Measurements from ENCODE around the gene VNN1.

VNN1 gene

DNA sequence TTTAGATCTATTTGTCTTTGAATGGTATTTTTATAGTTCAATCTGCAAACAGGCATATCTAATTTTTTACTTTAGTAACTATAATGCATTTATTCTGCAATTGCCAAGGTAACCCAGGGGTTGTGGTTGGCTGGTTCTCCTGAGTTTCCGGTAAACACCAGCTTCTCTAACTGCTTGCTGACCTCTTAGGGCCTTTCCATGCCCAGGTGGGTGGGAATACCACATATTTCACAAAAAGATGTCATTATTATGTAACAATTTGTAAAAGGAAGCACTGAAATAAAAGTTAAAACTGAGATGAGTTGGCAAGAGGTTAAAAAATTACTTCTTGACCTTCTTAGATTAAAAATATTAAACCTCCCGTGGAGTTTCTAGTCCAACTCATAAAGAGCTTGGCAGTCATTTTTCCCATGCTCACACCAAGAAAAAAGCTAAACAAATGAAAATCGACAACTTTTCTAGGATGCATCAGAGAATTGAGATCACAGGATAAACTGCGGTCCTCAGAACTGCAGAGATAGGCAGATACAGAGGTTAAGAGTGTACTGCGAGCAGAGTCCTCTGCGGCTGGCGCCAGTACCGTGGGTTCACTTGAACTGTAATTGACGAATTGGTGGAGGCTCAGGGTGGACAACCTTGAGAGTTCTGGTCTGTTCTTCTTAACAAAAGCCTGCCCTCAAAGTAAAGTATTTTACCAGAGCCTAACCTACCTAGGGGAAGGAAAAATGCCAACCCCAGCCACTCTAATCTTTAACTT lies 2.2 kb upstream of the VNN1 start:
- Histone ChIP-seq H3K4me3 (ENCODE audit: low read depth, low read length) (no peak overlapping the region), H3K4me1 (ENCODE audit: control insufficient read depth, insufficient read depth, low read length) (no peaks in the 10 kb centered on the region), H3K36me3 (ENCODE audit: control insufficient read depth in 2 of 2, insufficient read depth in 1 of 2, low read length in 2 of 2) (no peaks in the 10 kb centered on the region), H3K27ac (ENCODE audit: extremely low read depth, low read depth, low read length) (no peak overlapping the region), H3K9me3 (ENCODE audit: control insufficient read depth, insufficient read depth, low read depth, low read length) (no peaks in the 10 kb centered on the region)
- TF ChIP-seq OVOL3 (tag by site-specific recombination; IDR thresholded peaks at IDR 0.05) (no peak), SETDB1 (IDR thresholded peaks at IDR 0.05; ENCODE audit: insufficient read length, low read length) (no peak), ZNF324 (tag by site-specific recombination; IDR thresholded peaks at IDR 0.05) (no peak), ZBTB1 (tag by site-specific recombination; IDR thresholded peaks at IDR 0.05) (no peak)
- POLR2A ChIA-PET: no interaction called here
- CTCF ChIA-PET: interaction anchor here (0.7 to 2.5 kb wide), 12 partner anchors 9 to 436 kb away, joined by 3 to 11 read pairs (median 4); no protein-coding TSS in a partner anchor

DNA sequence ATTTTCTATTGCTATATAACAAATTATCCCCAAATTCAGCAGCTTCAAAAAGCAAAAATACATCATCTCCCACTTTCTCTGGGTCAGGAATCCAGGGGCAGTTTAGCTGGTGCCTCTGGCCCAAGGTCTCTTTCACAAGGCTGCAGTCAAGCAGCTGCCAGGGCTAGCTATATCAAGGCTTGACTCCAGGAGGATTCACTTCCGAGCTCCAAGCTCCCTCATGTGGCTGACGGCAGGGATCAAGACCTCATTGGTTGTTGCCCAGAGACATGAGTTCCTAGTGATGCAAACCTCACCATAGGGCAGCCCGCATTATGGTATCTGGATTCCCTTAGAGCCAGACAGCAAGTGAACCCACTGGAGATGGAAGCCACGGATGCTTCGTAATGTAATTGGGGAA lies 1.3 kb upstream of the VNN1 start:
- POLR2A ChIA-PET: no interaction called here
- CTCF ChIA-PET: interaction anchor here (0.8 to 2.5 kb wide), 10 partner anchors 10 to 186 kb away, joined by 3 to 11 read pairs (median 4); no protein-coding TSS in a partner anchor
- Histone ChIP-seq H3K4me1 (ENCODE audit: control insufficient read depth, insufficient read depth, low read length) (no peaks in the 10 kb centered on the region), H3K9me3 (ENCODE audit: control insufficient read depth, insufficient read depth, low read depth, low read length) (no peaks in the 10 kb centered on the region), H3K36me3 (ENCODE audit: control insufficient read depth in 2 of 2, insufficient read depth in 1 of 2, low read length in 2 of 2) (no peaks in the 10 kb centered on the region), H3K27ac (ENCODE audit: extremely low read depth, low read depth, low read length) (no peak overlapping the region), H3K4me3 (ENCODE audit: low read depth, low read length) (no peak overlapping the region)
- TF ChIP-seq MZF1 (tag by site-specific recombination; IDR thresholded peaks at IDR 0.05; ENCODE audit: borderline replicate concordance) (no peak), TCF7L2 (IDR thresholded peaks at IDR 0.05; ENCODE audit: borderline replicate concordance, low read depth, low read length) (no peak), ZNF221 (tag by site-specific recombination; IDR thresholded peaks at IDR 0.05; ENCODE audit: borderline replicate concordance) (no peak), SP7 (tag by site-specific recombination; IDR thresholded peaks at IDR 0.05) (no peak), BCL11B (tag by site-specific recombination; IDR thresholded peaks at IDR 0.05; ENCODE audit: low read depth) (no peak), ZNF266 (tag by site-specific recombination; IDR thresholded peaks at IDR 0.05; ENCODE audit: low read depth) (no peak), ZNF548 (tag by site-specific recombination; IDR thresholded peaks at IDR 0.05) (no peak), BCL6B (tag by site-specific recombination; IDR thresholded peaks at IDR 0.05) (no peak), ZNF654 (tag by site-specific recombination; IDR thresholded peaks at IDR 0.05; ENCODE audit: low read depth) (peak; percentile 19; the same call in 1 of the 2 replicates), ZNF785 (tag by site-specific recombination; IDR thresholded peaks at IDR 0.05) (no peak), ZNF354C (tag by site-specific recombination; IDR thresholded peaks at IDR 0.05; ENCODE audit: borderline replicate concordance, low read depth) (no peak), ZNF280D (tag by site-specific recombination; IDR thresholded peaks at IDR 0.05) (no peak), ZNF677 (tag by site-specific recombination; IDR thresholded peaks at IDR 0.05) (no peak)
- TF ChIP-seq, protein P1, sequence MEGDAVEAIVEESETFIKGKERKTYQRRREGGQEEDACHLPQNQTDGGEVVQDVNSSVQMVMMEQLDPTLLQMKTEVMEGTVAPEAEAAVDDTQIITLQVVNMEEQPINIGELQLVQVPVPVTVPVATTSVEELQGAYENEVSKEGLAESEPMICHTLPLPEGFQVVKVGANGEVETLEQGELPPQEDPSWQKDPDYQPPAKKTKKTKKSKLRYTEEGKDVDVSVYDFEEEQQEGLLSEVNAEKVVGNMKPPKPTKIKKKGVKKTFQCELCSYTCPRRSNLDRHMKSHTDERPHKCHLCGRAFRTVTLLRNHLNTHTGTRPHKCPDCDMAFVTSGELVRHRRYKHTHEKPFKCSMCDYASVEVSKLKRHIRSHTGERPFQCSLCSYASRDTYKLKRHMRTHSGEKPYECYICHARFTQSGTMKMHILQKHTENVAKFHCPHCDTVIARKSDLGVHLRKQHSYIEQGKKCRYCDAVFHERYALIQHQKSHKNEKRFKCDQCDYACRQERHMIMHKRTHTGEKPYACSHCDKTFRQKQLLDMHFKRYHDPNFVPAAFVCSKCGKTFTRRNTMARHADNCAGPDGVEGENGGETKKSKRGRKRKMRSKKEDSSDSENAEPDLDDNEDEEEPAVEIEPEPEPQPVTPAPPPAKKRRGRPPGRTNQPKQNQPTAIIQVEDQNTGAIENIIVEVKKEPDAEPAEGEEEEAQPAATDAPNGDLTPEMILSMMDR (tag by site-specific recombination; IDR thresholded peaks at IDR 0.05): peak; percentile 58
- TF ChIP-seq, protein P2, sequence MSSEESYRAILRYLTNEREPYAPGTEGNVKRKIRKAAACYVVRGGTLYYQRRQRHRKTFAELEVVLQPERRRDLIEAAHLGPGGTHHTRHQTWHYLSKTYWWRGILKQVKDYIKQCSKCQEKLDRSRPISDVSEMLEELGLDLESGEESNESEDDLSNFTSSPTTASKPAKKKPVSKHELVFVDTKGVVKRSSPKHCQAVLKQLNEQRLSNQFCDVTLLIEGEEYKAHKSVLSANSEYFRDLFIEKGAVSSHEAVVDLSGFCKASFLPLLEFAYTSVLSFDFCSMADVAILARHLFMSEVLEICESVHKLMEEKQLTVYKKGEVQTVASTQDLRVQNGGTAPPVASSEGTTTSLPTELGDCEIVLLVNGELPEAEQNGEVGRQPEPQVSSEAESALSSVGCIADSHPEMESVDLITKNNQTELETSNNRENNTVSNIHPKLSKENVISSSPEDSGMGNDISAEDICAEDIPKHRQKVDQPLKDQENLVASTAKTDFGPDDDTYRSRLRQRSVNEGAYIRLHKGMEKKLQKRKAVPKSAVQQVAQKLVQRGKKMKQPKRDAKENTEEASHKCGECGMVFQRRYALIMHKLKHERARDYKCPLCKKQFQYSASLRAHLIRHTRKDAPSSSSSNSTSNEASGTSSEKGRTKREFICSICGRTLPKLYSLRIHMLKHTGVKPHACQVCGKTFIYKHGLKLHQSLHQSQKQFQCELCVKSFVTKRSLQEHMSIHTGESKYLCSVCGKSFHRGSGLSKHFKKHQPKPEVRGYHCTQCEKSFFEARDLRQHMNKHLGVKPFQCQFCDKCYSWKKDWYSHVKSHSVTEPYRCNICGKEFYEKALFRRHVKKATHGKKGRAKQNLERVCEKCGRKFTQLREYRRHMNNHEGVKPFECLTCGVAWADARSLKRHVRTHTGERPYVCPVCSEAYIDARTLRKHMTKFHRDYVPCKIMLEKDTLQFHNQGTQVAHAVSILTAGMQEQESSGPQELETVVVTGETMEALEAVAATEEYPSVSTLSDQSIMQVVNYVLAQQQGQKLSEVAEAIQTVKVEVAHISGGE (tag by site-specific recombination; conservative IDR thresholded peaks at IDR 0.05; ENCODE audit: low read depth): no peak

Measured in HEK293 (cell line).